HG03558 (cell line): ENCODE data around the gene VCY.
"Not testable (repeated sequence)": the region's sequence is repeated elsewhere in the genome, so short reads cannot be mapped to it uniquely, and the experiment has no call there.

Source experiments
- ATAC-seq: cut with Tn5 transposase; IDR thresholded peaks from one replicate; pipeline ENCODE4 v1.9.1; 2021; ENCODE audit warnings: moderate number of reproducible peaks; ENCODE audit not compliant: unreplicated experiment; ENCODE audit errors: extremely low read depth

Gene VCY

DNA sequence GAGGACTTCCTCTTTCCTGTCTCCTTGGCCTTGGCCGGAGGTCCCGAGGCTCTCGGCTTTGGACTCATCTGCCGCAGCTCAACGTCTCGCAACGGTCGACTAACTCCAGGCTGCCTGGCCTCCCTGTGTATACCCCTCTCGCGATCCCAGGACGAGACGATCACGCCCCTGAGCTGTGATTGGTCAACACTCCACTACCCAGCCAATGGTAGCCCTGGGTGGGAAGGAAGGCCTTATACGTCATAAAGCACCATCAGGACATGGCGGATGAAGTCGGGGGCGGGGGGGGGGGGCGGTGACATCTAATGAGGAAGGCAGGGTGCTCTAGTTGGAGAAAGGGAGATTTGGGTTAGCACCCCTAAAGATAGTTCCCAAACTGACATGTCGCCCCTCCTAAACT, at the start of gene VCY:
Gene VCY (minus strand): TSS at position 101 of the 400 bp plus-strand sequence. CDS start 33 bp downstream, at position 68.
- ATAC-seq, result not testable (repeated sequence)

DNA sequence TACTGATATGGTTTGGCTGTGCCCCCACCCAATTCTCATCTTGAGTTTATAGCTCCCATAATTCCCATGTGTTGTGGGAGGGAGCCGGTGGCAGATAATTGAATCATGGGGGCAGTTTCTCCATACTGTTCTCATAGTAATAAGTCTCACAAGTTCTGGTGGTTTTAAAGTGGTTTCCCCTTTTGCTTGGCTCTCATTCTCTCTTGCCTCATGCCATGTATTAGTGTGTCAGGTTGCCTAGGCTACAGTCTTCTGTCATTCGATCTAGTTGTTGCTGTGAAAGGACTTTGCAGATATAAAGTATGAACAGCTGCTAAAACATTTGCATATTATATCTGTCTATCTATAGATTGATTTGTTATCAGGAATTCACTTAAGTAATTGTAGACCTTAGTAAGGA, 44.1 kb upstream of the VCY start:
- ATAC-seq, result not testable (repeated sequence)

GRCh38 chrY:14011916-14012315, 25.6 kb upstream of the VCY start:
- not testable (repeated sequence) for ATAC-seq

GRCh38 chrY:13942406-13942805, 43.9 kb downstream of the VCY start:
- not testable (repeated sequence) for ATAC-seq
